ENCODE measurements around the gene SHQ1. TPM values are rescaled to one million over a fixed set of nuclear protein-coding genes. Genes with fewer than 3 reads are reported as not detected.

Gene SHQ1
- total RNA-seq (2022) = 19.4 and 22.3 TPM in 2 replicates
- Bru-seq, nascent RNA = percentile 69 among the genes with signal in this experiment
- percentile 60 among the genes with signal in this experiment for BruChase-seq, experiment 1, labeled RNA remaining after a 6-hour chase
- percentile 63 among the genes with signal in this experiment for BruChase-seq, experiment 2, labeled RNA remaining after a 2-hour chase
- long read RNA-seq, transcript SHQ1-201 (11 exons, 2,879 nt) = major isoform, 29 of 31 reads
- long read RNA-seq, partial matches to known transcripts = 0 of 31 reads
- long read RNA-seq, other reads (novel, unspliced or antisense) = 2 of 31 reads

- H3K27me3 Mint-ChIP-seq (ENCODE audit: unreplicated experiment) = no peaks in the 10 kb centered on the region
- peaks cover 24% of the 10 kb centered on the region for H3K4me1 Mint-ChIP-seq (ENCODE audit: low read depth, unreplicated experiment)
- CTCF ChIA-PET = interaction anchor here (0.5 to 1.0 kb wide), 4 partner anchors 22 to 208 kb away, joined by 3 to 4 read pairs (median 3); no protein-coding TSS in a partner anchor
- H3K4me3 Mint-ChIP-seq (ENCODE audit: low read depth, unreplicated experiment) = peak within 1 kb of the TSS; percentile 90
- intact Hi-C loops (cut with micrococcal nuclease; ENCODE audit: unreplicated experiment) = no loop called here
- peak; percentile 93 for DNase-seq
- BruUV-seq (replicated peaks) = no TSS peak
- peaks cover 21% of the 10 kb centered on the region for H3K36me3 Mint-ChIP-seq (ENCODE audit: insufficient read depth, unreplicated experiment)
- no peak for TF ChIP-seq CTCF (IDR thresholded peaks at IDR 0.05; ENCODE audit: unreplicated experiment)
- H3K27ac Mint-ChIP-seq (ENCODE audit: unreplicated experiment) = peak within 1 kb of the TSS; percentile 75
- H3K9me3 Mint-ChIP-seq (ENCODE audit: low read depth, unreplicated experiment) = no peaks in the 10 kb centered on the region
Measured at GRCh38 chr3:72847751-72848702, at the start of gene SHQ1. Gene SHQ1, minus strand, starts transcription at chr3:72848445. Its CDS starts 105 bp downstream, at chr3:72848340.

- intact Hi-C loops (cut with micrococcal nuclease; ENCODE audit: unreplicated experiment) = no loop called here
- no peaks in the 10 kb centered on the region for H3K4me1 Mint-ChIP-seq (ENCODE audit: low read depth, unreplicated experiment)
Measured at GRCh38 chr3:72897758-72898007, 49.4 kb upstream of the SHQ1 start.

GRCh38 chr3:72896996-72897757 lies 48.9 kb upstream of the SHQ1 start:
- Mint-ChIP-seq H3K27me3 (ENCODE audit: unreplicated experiment) (peaks cover 40% of the 10 kb centered on the region), H3K36me3 (ENCODE audit: insufficient read depth, unreplicated experiment) (no peaks in the 10 kb centered on the region), H3K4me1 (ENCODE audit: low read depth, unreplicated experiment) (no peaks in the 10 kb centered on the region), H3K9me3 (ENCODE audit: low read depth, unreplicated experiment) (no peaks in the 10 kb centered on the region), H3K27ac (ENCODE audit: unreplicated experiment) (no peak overlapping the region), H3K4me3 (ENCODE audit: low read depth, unreplicated experiment) (no peak overlapping the region)
- no peak for TF ChIP-seq CTCF (IDR thresholded peaks at IDR 0.05; ENCODE audit: unreplicated experiment)
- DNase-seq = no peak
- BruUV-seq (replicated peaks) = no TSS peak
- intact Hi-C loops (cut with micrococcal nuclease; ENCODE audit: unreplicated experiment) = no loop called here
- CTCF ChIA-PET = interaction anchor here (0.8 kb wide), 1 partner anchor 34 kb away, joined by 3 read pairs; no protein-coding TSS in a partner anchor

More at GRCh38 chr3:72897758-72898007, 49.4 kb upstream of the SHQ1 start:
- Mint-ChIP-seq H3K36me3 (ENCODE audit: insufficient read depth, unreplicated experiment) (no peaks in the 10 kb centered on the region), H3K27me3 (ENCODE audit: unreplicated experiment) (peaks cover 34% of the 10 kb centered on the region), H3K9me3 (ENCODE audit: low read depth, unreplicated experiment) (no peaks in the 10 kb centered on the region), H3K4me3 (ENCODE audit: low read depth, unreplicated experiment) (no peak overlapping the region), H3K27ac (ENCODE audit: unreplicated experiment) (no peak overlapping the region)
- CTCF ChIA-PET = no interaction called here
- BruUV-seq (replicated peaks) = no TSS peak
- DNase-seq = no peak
- TF ChIP-seq CTCF (IDR thresholded peaks at IDR 0.05; ENCODE audit: unreplicated experiment) = no peak

GRCh38 chr3:72894976-72895552 lies 46.8 kb upstream of the SHQ1 start:
- no peak overlapping the region for H3K27ac Mint-ChIP-seq (ENCODE audit: unreplicated experiment)
- H3K9me3 Mint-ChIP-seq (ENCODE audit: low read depth, unreplicated experiment) = no peaks in the 10 kb centered on the region
- TF ChIP-seq CTCF (IDR thresholded peaks at IDR 0.05; ENCODE audit: unreplicated experiment) = no peak
- H3K4me3 Mint-ChIP-seq (ENCODE audit: low read depth, unreplicated experiment) = no peak overlapping the region
- H3K27me3 Mint-ChIP-seq (ENCODE audit: unreplicated experiment) = peaks cover 52% of the 10 kb centered on the region
- H3K36me3 Mint-ChIP-seq (ENCODE audit: insufficient read depth, unreplicated experiment) = no peaks in the 10 kb centered on the region
- intact Hi-C loops (cut with micrococcal nuclease; ENCODE audit: unreplicated experiment) = no loop called here
- BruUV-seq (replicated peaks) = no TSS peak
- H3K4me1 Mint-ChIP-seq (ENCODE audit: low read depth, unreplicated experiment) = no peaks in the 10 kb centered on the region
- no peak for DNase-seq
- CTCF ChIA-PET = no interaction called here

Data from Calu3 (cell line).